Prostate gland (tissue), 2 donors: Measurements from ENCODE around the gene HOXA4. TPM values are rescaled to one million over a fixed set of nuclear protein-coding genes. Genes with fewer than 3 reads are reported as not detected.

ENCODE experiments used
- DNase-seq: peaks from one replicate; pipeline ENCODE4 v3.0.0-alpha.2; 2019; ENCODE audit warnings: low spot score
- H3K27ac ChIP-seq, 2 donors: fragments of 200-600 bp; sonication (generic); 2 replicates each; pipeline ENCODE4 v1.5.1; 2017 to 2019
- H3K27me3 ChIP-seq: fragments of 200-600 bp; sonication (generic); replicated peaks from 2 replicates; pipeline ENCODE4 v1.5.1; 2019; ENCODE audit not compliant: insufficient read depth
- H3K36me3 ChIP-seq, 2 donors: fragments of 200-600 bp; sonication (generic); 1 replicate in 1 of 2; 2 replicates in 1 of 2; pipeline versions ENCODE4 v1.5.1 to v1.8.1; 2017 to 2019
- H3K4me1 ChIP-seq: fragments of 200-600 bp; sonication (generic); replicated peaks from 2 replicates; pipeline ENCODE4 v1.5.1; 2019
- H3K4me3 ChIP-seq, 2 donors: fragments of 200-600 bp; sonication (generic); 2 replicates each; pipeline ENCODE4 v1.5.1; 2017 to 2019
- H3K9me3 ChIP-seq: fragments of 200-600 bp; sonication (generic); 2 replicates; pipeline ENCODE4 v1.5.1; 2017
- CTCF ChIP-seq, 4 experiments: fragments of 200-600 bp in 2 of 4; fragments of 450-650 bp in 2 of 4; sonication (generic) in 2 of 4; IDR thresholded peaks; 1 replicate in 3 of 4; 2 replicates in 1 of 4; pipeline ENCODE4 v1.5.1; 2016 to 2019; ENCODE audit warnings: antibody characterized with exemption in 4 of 4, mild to moderate bottlenecking in 2 of 4, moderate library complexity in 2 of 4
- POLR2A ChIP-seq: fragments of 450-650 bp; IDR thresholded peaks from one replicate; pipeline ENCODE4 v1.6.1; 2016; ENCODE audit warnings: antibody characterized with exemption, mild to moderate bottlenecking
- POLR2AphosphoS5 ChIP-seq: sonication (generic); formaldehyde crosslinking; IDR thresholded peaks from one replicate; pipeline ENCODE4 v1.6.1; 2017; ENCODE audit warnings: antibody characterized with exemption
- WGBS: methylation state at CpG from one replicate; pipeline ENCODE4 v1.1.5; 2018; 5-methylcytosine and 5-hydroxymethylcytosine counted together
- intact Hi-C: fragments of 100-400 bp; cut with DNase I; formaldehyde crosslinking; loops from one replicate; pipeline ENCODE4 v1.14.2; 2022
- total RNA-seq, 2 donors: library from RNA; depleted of rRNA; stranded (reverse); fragments of >200 nt; gene quantifications; one replicate each; pipeline ENCODE4 v1.1.0, GENCODE V29; 2016

The HOXA4 gene
- total RNA-seq, 2 donors from 2014 or later, result 1.4 to 1.8 TPM

GRCh38 chr7:27140126-27140857, 9.7 kb upstream of the HOXA4 start:
- no peak overlapping the region for H3K4me3 ChIP-seq
- intact Hi-C loops, result no loop called here
- H3K27me3 ChIP-seq, result no peaks in the 10 kb centered on the region
- TF ChIP-seq POLR2A, result no peak
- TF ChIP-seq CTCF (IDR thresholded peaks at IDR 0.05), result no peak
- no peak for TF ChIP-seq POLR2AphosphoS5
- H3K36me3 ChIP-seq, result no peaks in the 10 kb centered on the region
- 63% methylated on average over 15 of the region's 15 CpGs for WGBS
- no peak for DNase-seq
- H3K9me3 ChIP-seq, result no peaks in the 10 kb centered on the region
- H3K27ac ChIP-seq, result no peak overlapping the region
- H3K4me1 ChIP-seq, result no peaks in the 10 kb centered on the region

- Histone ChIP-seq H3K4me3 (peak overlapping the region in 1 of 2 donors; percentile 16), H3K4me1 (no peaks in the 10 kb centered on the region), H3K27ac (peak overlapping the region in 1 of 2 donors; percentile 27), H3K27me3 (no peaks in the 10 kb centered on the region), H3K9me3 (no peaks in the 10 kb centered on the region), H3K36me3 (no peaks in the 10 kb centered on the region)
- no peak for DNase-seq
- WGBS, result 70% methylated on average over 48 of the region's 53 CpGs
- TF ChIP-seq CTCF (IDR thresholded peaks at IDR 0.05) (no peak), POLR2AphosphoS5 (no peak), POLR2A (no peak)
- intact Hi-C loops, result no loop called here
Observed at GRCh38 chr7:27139334-27140125, 9.0 kb upstream of the HOXA4 start.

GRCh38 chr7:27138985-27139333, 8.4 kb upstream of the HOXA4 start:
- Histone ChIP-seq H3K4me1 (no peaks in the 10 kb centered on the region), H3K27ac (peak overlapping the region in 1 of 2 donors; percentile 37)
- TF ChIP-seq CTCF (IDR thresholded peaks at IDR 0.05) (no peak), POLR2A (no peak), POLR2AphosphoS5 (no peak)

GRCh38 chr7:27138472-27138871, 7.9 kb upstream of the HOXA4 start:
- 85% methylated on average over 1 of the region's 1 CpG for WGBS
- Histone ChIP-seq H3K4me3 (no peak overlapping the region), H3K4me1 (no peaks in the 10 kb centered on the region), H3K27ac (peak overlapping the region in 1 of 2 donors; percentile 37), H3K9me3 (no peaks in the 10 kb centered on the region), H3K27me3 (no peaks in the 10 kb centered on the region), H3K36me3 (no peaks in the 10 kb centered on the region)
- intact Hi-C loops, result no loop called here
- TF ChIP-seq POLR2AphosphoS5 (no peak), CTCF (IDR thresholded peaks at IDR 0.05) (no peak), POLR2A (no peak)
- DNase-seq, result no peak

More at GRCh38 chr7:27138985-27139333, 8.4 kb upstream of the HOXA4 start:
- WGBS, result 70% methylated on average over 11 of the region's 11 CpGs
- no peaks in the 10 kb centered on the region for H3K36me3 ChIP-seq
- H3K4me3 ChIP-seq, result no peak overlapping the region
- DNase-seq, result no peak
- no peaks in the 10 kb centered on the region for H3K9me3 ChIP-seq
- H3K27me3 ChIP-seq, result no peaks in the 10 kb centered on the region
- intact Hi-C loops, result no loop called here
